GM10847 (cell line): ENCODE data around the gene DDX53.

Experiments used
- POLR2A ChIP-seq: IDR thresholded peaks from 2 replicates; pipeline ENCODE4 v1.6.1; 2011; ENCODE audit not compliant: insufficient read length; ENCODE audit errors: extremely low read depth

The DDX53 gene

DNA sequence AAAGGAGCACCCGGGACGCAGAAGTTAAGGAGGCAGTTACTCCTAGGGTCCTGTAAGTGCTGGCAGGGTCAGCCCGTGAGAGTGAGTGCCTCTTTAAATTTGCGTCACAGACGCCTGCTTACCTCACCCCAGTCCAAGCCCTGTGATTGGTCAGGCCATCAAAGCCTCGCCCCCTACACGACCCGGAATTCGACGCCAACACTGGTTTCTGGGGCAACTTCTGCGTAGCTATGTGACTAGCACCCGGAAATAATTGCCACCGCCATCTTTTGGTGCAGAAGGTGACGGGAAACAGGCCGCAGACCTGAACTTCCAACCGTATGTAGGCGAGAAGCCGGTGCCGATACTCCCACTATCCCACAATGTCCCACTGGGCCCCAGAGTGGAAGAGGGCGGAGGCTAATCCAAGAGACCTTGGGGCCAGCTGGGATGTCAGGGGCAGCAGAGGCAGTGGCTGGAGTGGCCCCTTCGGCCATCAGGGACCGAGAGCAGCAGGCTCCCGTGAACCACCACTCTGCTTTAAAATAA is at the start of gene DDX53:
Gene DDX53, plus strand, starts transcription at position 265 of the 528 bp plus-strand sequence. Its CDS starts 98 bp downstream, at position 363.
- no peak for TF ChIP-seq POLR2A

- no peak for TF ChIP-seq POLR2A
Measured at GRCh38 chrX:22950269-22951266, 49.2 kb upstream of the DDX53 start.

DNA sequence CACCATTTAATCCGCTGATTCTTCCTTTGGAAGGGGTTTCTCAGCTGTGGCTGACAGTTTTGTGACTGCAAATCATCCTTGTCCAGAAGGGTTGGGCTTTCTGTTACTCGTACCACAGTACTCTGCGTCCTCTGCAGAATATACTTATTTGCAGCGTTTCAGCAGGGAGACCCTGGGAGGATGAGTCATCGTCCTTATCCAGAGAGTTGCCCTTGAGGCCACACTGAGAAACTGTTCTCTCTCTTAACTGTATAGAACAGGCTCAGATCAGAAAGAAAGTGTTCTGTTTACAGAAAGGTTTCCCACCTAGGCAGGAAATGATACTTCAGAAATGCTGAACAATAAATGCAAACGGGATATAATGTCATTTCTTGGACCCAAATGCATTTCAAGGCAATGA is 47.8 kb upstream of the DDX53 start:
- no peak for TF ChIP-seq POLR2A

DNA sequence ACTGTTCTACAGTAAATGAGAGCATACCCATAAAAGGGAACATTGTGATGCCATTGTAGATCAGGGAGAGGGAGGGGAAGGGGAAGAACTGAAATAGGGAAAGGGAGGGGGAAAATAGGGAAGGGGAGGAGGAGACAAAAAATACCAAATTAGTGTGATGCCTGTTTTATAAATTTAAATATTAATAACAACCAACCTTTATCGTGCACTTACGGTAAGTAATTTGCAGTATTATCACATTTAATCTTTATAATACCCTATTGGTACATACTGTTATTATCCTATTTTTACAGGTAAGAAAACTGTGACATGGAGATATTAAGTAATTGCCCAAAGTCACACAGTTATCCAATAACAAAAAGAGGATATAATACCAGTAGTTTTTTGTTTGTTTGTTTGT is 41.5 kb upstream of the DDX53 start:
- TF ChIP-seq POLR2A: no peak

GRCh38 chrX:22959204-22959920 is 40.4 kb upstream of the DDX53 start:
- no peak for TF ChIP-seq POLR2A

- TF ChIP-seq POLR2A: no peak
Measured at GRCh38 chrX:22963196-22963595, 36.6 kb upstream of the DDX53 start.

DNA sequence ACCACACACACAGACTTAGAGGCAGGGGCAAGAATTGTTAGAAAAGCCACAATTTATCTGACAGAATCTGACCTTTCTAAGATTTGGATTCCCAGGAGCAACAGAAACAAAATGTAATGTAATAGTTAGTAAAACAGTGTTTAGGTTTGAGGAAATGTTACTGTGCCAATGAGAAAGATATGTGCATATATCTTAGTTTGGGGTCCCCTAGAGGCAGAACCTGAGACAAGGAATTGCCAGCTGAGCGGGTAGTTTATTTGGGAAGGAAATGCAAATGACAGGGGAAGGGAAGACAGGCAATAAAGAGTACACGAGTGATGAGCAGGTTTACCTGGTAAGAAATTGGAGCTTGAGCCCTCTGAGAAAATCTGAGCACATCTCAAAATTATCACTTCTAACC is 31.3 kb upstream of the DDX53 start:
- no peak for TF ChIP-seq POLR2A

- TF ChIP-seq POLR2A: no peak
Measured at GRCh38 chrX:22969411-22969810, 30.3 kb upstream of the DDX53 start.

- TF ChIP-seq POLR2A: no peak
Measured at GRCh38 chrX:22970861-22971260, 28.9 kb upstream of the DDX53 start.

GRCh38 chrX:22974616-22975015 is 25.1 kb upstream of the DDX53 start:
- TF ChIP-seq POLR2A: no peak

DNA sequence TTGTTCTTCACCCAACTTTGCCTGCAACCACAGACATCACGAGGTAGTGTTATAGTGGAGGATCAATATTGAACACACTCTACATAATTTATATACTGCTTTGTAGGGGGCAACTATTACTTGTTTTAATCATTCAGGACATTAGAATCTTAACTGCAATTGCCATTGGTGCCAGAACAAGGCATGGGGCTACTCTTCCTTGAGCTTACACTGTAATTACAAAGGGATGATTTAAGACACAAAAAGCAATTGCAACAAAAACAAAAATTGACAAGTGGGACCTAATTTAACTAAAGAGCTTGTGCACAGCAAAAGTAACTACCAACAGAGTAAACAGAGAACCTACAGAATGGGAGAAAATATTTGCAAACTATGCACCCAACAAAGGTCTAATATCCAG is 24.0 kb upstream of the DDX53 start:
- TF ChIP-seq POLR2A: no peak

DNA sequence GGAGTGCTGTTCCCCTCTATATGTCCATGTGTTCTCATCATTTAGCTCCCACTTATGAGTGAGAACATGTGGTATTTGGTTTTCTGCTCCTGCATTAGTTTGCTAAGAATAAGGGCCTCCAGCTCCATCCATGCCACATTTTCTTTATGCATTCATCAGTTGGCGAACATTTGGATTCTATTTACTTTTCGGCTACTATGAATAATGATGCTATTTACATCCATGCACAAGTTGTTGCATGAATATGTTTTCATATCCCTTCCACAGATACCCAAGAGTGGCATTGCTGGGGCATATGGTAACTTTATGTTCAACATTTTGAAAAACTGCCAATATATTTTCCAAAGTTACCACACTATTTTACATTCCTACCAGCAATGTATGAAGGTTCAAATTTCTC is 13.8 kb upstream of the DDX53 start:
- TF ChIP-seq POLR2A: no peak

DNA sequence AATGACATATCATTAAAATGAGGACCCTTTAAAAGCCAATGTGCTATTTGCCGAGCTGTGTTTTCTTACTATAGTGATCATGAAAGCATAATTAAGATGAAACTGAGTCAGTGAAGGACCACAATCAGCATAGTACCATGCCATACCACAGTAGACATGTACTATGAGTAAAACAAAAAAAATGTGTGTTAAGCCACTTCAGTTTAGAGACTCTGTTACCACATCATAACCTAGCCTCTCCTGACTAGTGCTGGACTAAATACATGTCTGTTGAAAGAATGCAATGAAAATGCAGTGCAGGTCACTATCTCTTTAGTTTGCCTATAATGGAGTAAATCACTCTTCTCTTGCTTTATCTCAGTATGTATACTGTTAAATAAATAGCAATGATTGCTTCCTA is 12.3 kb upstream of the DDX53 start:
- TF ChIP-seq POLR2A: no peak

DNA sequence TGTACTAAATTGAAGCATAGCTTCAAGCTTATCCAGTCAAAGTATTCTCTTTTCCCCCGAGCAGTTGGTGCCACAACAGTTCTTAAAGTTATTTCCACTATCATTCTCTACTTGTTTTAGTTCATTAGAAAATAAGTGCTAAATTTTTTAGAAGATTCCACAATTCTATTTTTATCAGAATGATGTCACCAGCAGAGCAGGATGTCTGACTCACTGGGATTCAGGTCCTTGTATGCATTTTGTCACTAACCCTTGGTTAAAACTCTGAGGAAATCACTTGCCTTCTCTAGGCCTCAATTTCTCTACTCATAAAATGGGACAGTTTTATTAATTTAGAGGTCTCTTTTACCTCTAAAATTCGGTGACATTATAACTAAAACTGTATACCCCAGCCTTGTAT is 3.4 kb downstream of the DDX53 start:
- no peak for TF ChIP-seq POLR2A

GRCh38 chrX:23008431-23009099 is 8.8 kb downstream of the DDX53 start:
- no peak for TF ChIP-seq POLR2A

DNA sequence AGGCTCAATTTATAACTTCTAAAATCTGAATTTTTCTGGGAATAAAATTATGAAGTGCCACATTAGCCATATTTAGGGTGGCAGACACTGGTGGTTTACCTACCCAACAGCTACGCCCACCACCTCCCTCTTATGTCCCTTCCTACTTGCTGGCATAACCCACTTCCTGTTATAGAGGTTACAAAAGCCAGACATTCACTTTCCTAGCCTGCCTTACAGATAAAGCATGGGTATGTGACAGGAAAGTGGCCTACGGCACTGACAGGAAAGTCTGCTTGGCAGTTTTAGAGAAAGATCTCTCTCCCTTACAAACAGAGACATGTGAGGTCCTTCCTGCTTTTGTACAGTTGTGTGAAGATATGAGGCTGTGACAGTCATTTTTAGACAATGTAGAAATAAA is 12.4 kb downstream of the DDX53 start:
- no peak for TF ChIP-seq POLR2A

DNA sequence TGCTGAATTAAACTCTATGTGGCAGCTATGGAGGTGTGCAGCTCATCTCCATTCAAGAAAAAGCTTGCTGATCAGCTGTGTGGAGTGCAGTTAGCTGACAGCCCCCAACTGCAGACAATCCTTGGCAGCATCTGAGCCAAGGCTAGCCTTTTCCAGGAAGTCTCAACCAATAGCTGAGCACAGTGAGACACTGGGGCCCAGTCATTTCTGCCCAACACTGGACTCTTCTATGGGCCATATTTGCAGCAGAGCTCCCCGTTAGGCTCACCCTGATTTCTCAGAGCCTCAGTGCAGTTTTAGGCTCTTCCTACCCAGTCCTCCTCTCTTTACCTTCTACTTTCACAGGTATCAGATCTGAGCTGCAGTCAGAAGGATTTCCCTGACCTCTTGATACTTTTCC is 12.9 kb downstream of the DDX53 start:
- TF ChIP-seq POLR2A: no peak
